GM19324 (cell line): Measurements from ENCODE around the gene DUOX1.

Experiments used
- ATAC-seq: cut with Tn5 transposase; IDR thresholded peaks from one replicate; pipeline ENCODE4 v1.9.1; 2021; ENCODE audit warnings: mild to moderate bottlenecking, moderate library complexity; ENCODE audit not compliant: unreplicated experiment, low FRiP score

DUOX1 gene

DNA sequence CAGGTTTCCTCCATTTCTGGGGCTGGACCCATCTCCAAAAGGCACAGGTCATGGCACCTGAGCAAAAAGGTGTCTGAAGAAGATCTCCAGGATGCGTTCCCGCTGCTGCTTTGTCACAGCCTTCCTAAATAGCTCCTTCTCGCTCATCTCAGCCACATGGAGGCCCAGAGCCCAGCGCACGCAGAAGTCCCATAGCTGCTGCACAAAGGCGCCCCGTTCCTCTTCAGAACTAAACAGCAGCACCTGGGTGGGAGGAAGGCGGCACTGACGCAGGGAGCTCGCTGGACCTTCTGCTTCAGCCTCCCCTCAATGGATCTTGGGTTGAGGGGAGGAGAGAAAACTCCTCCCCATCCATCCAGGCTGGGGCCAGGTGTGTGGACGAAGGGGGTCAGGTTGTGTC, 24.2 kb upstream of the DUOX1 start:
- no peak for ATAC-seq

- no peak for ATAC-seq
Measured at GRCh38 chr15:45106002-45106790, 23.6 kb upstream of the DUOX1 start.

GRCh38 chr15:45107941-45108630, 21.7 kb upstream of the DUOX1 start:
- ATAC-seq, result no peak

DNA sequence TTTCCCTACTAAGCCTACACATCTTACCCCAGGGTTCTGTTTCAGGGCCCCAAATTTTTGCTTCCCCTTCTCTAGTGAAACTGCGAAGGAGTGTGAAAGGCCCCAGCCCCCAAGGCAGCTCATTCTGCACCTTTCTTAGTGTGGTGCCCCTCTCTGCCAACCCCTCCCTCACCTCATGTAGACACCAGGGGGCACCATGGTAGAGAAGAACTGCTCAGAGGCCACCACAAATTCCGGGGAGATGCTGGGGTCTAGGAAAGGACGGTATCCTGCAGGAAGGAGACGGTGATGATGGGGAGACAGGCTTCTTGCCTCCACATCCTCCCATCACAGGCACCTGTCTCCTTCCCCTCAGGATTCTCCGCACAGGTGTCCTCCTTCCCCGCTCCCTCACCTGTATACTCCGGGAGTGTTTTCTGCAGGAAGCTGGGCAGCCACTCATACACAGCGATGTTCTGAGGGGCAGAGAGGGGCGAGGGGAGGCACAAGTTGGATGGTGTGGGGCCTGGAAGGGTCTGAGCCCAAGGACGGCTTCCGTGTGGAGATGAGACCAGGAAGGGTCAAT, 19.5 kb upstream of the DUOX1 start:
- no peak for ATAC-seq

GRCh38 chr15:45111390-45112142, 18.2 kb upstream of the DUOX1 start:
- ATAC-seq, result no peak

GRCh38 chr15:45112143-45112590, 17.6 kb upstream of the DUOX1 start:
- no peak for ATAC-seq

DNA sequence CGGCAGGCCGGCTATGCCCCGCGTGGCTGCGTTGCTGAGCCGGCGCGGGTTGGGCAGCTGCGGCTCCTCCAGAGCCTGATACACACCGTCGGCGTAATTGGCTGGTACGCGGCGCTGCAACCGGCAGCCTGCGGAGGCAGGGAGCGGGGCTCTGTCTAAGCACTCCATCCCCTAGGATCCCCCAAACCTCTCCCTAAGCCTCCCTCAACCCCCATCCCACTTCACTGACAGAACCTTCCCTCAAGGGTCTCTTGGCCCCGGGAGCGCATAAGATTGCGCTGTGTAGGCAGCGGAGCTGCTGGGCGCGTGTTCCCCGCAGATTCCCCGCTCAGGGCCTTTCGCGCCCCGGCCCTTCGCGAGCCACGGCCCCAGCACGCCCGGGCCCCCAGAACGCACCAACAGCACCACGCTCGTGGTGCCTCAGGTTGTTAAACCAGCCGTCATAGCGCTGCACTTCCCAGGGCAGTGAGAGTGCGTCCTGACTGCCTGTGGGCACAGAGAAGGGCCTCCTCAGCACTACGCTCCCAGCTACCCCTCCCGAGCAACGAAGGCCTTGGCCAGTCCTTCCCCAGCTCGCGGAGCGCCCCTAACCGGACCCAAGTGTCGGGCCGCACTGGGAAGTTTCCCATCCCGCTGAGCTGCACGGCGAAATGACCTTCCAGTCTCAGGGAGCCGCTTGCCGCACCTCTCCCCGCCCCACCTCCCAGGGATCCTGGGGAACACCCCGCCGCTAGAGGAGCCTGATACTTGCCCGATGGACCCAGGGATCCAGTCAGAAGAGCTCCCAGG, 17.0 kb upstream of the DUOX1 start:
- no peak for ATAC-seq

DNA sequence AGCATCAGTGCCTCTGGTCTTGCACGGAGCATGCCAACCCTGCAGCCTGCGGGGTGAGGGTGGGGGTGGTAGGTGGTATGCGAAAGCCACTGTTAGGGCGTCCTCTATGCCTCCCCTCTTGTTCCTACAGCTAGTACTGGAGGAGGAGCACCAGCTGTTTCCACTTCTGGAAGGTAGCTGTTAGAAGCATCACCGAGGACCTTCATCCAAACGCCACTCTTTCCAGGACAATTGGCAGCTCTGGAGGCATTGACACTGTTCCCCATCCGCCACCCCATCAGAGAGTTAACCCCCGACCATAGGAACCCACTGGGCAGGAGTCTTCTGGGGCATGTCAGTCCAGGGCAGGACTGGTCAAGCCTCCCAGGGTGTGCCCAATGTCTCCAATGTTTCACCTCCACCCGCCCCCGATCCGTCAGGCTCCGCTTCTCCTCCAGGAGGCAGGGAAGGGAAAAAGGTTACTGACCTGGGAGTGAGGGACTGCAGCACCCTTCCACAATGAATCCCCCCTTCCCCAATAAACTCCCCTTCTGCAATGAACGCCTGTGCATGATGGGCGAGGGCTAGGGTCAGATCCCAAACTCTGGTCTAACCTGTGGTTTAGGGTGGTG, 16.3 kb upstream of the DUOX1 start:
- ATAC-seq, result no peak

DNA sequence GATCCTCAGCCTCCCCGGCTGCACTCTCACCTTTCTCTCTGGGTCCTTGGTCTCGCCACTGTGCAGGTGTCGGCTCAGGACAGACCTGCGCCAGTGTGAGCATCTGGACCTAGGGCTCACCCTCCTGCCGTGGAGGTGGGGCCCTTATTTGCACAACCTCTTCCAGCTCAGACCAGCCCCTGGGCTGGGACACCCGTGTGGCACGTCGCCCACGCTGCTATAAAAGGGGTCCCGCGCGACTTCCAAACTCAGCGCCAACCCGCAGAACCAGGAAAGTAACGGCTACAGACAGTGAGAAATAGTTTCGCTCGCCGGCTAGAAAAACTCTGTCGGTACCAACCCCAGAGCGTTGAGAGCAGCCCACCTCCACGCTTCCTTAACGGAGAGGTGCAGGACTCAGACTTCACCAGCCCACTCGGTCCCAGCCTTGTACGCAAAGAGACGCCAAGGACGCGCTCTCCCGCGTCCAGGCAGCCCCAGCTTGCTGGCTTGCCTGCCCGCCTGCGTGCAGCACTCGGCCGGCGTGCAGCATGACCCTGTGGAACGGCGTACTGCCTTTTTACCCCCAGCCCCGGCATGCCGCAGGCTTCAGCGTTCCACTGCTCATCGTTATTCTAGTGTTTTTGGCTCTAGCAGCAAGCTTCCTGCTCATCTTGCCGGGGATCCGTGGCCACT, 15.6 kb upstream of the DUOX1 start, which contains the start of the genes DUOX2 and DUOXA2:
TSS of gene DUOX2 (minus strand) at position 97 of the 675 bp plus-strand sequence. CDS start 761 bp downstream, outside the sequence.
TSS of gene DUOXA2 (plus strand) at position 251 of the 675 bp plus-strand sequence. CDS start at position 531, 280 bp downstream.
- no peak for ATAC-seq

- ATAC-seq, result no peak
Measured at GRCh38 chr15:45114751-45115085, 15.1 kb upstream of the DUOX1 start.

DNA sequence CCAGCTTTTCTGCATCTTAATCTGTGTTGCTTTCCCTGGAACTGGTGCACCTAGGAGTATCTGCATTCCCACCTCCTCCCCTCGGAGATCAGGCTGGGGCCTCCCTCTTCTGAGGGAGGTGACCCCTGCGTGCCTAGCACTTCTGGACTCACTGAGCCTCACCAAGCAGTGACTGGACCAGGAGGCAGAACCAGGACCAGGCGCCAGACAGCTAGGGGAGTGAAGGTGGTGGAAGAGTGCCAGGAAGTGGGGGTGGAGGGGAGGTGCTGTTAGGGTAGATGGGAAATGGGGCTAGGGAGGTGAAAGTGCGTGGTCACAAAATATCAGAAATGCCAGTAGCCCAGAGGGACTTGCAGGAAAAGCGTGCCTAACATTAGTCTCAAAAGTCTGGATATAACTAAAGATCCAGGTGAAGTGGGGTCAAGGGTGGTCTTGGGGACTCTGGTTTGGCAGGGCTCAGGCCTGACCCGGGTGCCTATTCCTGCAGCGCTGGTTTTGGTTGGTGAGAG, 14.4 kb upstream of the DUOX1 start:
- ATAC-seq, result no peak

DNA sequence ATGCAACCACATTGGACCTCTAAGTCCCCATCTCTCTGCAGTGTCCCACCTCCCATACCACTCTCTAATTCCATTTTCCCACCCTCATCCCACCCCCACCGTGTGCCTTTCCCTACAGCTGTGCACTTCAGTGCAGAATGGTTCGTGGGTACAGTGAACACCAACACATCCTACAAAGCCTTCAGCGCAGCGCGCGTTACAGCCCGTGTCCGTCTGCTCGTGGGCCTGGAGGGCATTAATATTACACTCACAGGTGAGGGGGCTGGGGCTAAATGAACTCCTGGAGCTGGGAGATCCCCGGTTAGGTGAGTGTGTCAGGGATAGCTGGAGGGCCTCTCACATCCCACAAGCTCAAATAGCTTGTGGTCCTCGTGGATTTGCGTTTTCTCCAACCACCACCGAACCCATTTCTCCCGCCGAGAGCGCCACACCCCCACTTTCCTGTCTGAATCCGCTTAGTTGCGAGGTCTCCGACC, 13.8 kb upstream of the DUOX1 start:
- no peak for ATAC-seq

DNA sequence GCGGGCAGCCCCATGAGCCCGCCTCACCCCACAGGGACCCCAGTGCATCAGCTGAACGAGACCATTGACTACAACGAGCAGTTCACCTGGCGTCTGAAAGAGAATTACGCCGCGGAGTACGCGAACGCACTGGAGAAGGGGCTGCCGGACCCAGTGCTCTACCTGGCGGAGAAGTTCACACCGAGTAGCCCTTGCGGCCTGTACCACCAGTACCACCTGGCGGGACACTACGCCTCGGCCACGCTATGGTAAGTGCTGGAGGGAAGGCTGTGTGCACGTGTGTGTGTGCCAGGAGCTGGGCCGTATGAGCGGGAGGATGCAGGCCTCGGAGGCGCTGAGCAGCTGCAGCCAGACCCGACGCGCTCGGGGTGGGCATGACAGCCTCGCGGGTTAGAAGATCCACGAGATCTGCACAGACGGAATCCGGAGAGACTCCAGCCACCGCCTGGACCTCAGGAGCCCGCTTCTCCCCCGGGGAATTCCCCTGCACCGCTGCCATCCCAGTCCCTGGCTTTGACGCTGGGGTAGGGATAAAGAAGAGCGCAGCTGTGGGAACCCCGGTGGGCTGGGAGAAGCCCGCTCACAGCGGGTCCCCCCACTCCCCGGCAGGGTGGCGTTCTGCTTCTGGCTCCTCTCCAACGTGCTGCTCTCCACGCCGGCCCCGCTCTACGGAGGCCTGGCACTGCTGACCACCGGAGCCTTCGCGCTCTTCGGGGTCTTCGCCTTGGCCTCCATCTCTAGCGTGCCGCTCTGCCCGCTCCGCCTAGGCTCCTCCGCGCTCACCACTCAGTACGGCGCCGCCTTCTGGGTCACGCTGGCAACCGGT, 13.1 kb upstream of the DUOX1 start:
- ATAC-seq, result no peak

- peak; percentile 12 for ATAC-seq
Measured at GRCh38 chr15:45117308-45118130, 12.3 kb upstream of the DUOX1 start.

DNA sequence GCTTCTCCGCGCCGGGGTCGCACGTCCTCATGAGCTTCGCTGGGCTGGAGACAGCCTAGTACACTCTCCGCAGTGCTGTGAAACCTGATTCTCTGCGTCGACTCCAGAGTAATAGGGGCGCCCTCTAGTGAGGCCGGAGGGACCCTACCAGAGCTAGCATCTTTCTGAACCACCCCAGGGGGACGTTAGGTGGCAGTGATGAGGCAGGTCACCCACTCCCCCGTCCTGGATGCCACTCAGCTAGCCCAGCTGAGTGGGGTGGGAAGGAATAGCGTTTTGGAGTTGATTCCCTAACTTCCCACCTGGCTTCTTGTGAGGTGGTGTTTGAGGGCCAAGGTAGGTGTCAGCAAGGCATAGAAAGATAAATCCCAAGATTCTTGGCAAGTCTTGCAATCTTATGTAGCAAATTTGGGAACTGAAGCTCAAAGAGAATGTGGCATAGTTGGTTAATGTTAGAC, 11.6 kb upstream of the DUOX1 start:
- peak; percentile 84 for ATAC-seq

GRCh38 chr15:45118996-45119395, 10.8 kb upstream of the DUOX1 start:
- no peak for ATAC-seq
